ENCODE results near the gene SBF2. TPM values are rescaled to one million over a fixed set of nuclear protein-coding genes. Genes with fewer than 3 reads are reported as not detected.

Gene SBF2
- polyA plus RNA-seq, 4 donors = 10.0 to 50.5 (median 15.1) TPM

- Histone ChIP-seq H3K9me3 (ENCODE audit: control insufficient read depth in 2 of 2, insufficient read depth in 1 of 2, low read depth in 1 of 2, low read length in 1 of 2) (no peaks in the 10 kb centered on the region), H3K27ac (ENCODE audit: low read depth in 1 of 3, low read length in 2 of 3) (no peak overlapping the region), H3K36me3 (ENCODE audit: control insufficient read depth in 3 of 3, insufficient read depth in 2 of 3, low read depth in 1 of 3, low read length in 3 of 3) (peaks cover 0 to 17% (median 0%) of the 10 kb centered on the region in 3 donors), H3K27me3 (ENCODE audit: control insufficient read depth in 3 of 3, insufficient read depth in 3 of 3, low read length in 3 of 3) (no peaks in the 10 kb centered on the region), H3K4me3 (ENCODE audit: low read depth in 1 of 3, low read length in 3 of 3) (no peak overlapping the region), H3K4me1 (ENCODE audit: control insufficient read depth in 3 of 3, insufficient read depth in 2 of 3, low read depth in 1 of 3, low read length in 2 of 3) (no peaks in the 10 kb centered on the region)
- FAIRE-seq (no peak), DNase-seq (no peak)
Observed at GRCh38 chr11:9814108-9814507, 479.9 kb downstream of the SBF2 start.

GRCh38 chr11:9808943-9809342 lies 485.1 kb downstream of the SBF2 start:
- DNase-seq = no peak
- no peak for FAIRE-seq
- H3K36me3 ChIP-seq (ENCODE audit: control insufficient read depth in 3 of 3, insufficient read depth in 2 of 3, low read depth in 1 of 3, low read length in 3 of 3) = peaks cover 0 to 31% (median 0%) of the 10 kb centered on the region in 3 donors
- H3K27me3 ChIP-seq (ENCODE audit: control insufficient read depth in 3 of 3, insufficient read depth in 3 of 3, low read length in 3 of 3) = no peaks in the 10 kb centered on the region
- H3K27ac ChIP-seq (ENCODE audit: low read depth in 1 of 3, low read length in 2 of 3) = no peak overlapping the region
- no peak overlapping the region for H3K4me3 ChIP-seq (ENCODE audit: low read depth in 1 of 3, low read length in 3 of 3)
- no peaks in the 10 kb centered on the region for H3K9me3 ChIP-seq (ENCODE audit: control insufficient read depth in 2 of 2, insufficient read depth in 1 of 2, low read depth in 1 of 2, low read length in 1 of 2)
- 83 to 91% (median 86%) methylated on average over 7 of the region's 7 CpGs for WGBS, 3 donors
- H3K4me1 ChIP-seq (ENCODE audit: control insufficient read depth in 3 of 3, insufficient read depth in 2 of 3, low read depth in 1 of 3, low read length in 2 of 3) = peaks cover 0 to 3% (median 0%) of the 10 kb centered on the region in 3 donors

- DNase-seq (no peak), FAIRE-seq (no peak)
- H3K9me3 ChIP-seq (ENCODE audit: control insufficient read depth in 2 of 2, insufficient read depth in 1 of 2, low read depth in 1 of 2, low read length in 1 of 2) = no peaks in the 10 kb centered on the region
- no peak overlapping the region for H3K4me3 ChIP-seq (ENCODE audit: low read depth in 1 of 3, low read length in 3 of 3)
- H3K27me3 ChIP-seq (ENCODE audit: control insufficient read depth in 3 of 3, insufficient read depth in 3 of 3, low read length in 3 of 3) = no peaks in the 10 kb centered on the region
- H3K27ac ChIP-seq (ENCODE audit: low read depth in 1 of 3, low read length in 2 of 3) = no peak overlapping the region
- H3K4me1 ChIP-seq (ENCODE audit: control insufficient read depth in 3 of 3, insufficient read depth in 2 of 3, low read depth in 1 of 3, low read length in 2 of 3) = peaks cover 0 to 3% (median 0%) of the 10 kb centered on the region in 3 donors
- H3K36me3 ChIP-seq (ENCODE audit: control insufficient read depth in 3 of 3, insufficient read depth in 2 of 3, low read depth in 1 of 3, low read length in 3 of 3) = peaks cover 0 to 27% (median 0%) of the 10 kb centered on the region in 3 donors
- 93 to 99% (median 95%) methylated on average over 4 of the region's 4 CpGs for WGBS, 3 donors
Observed at GRCh38 chr11:9806946-9807687, 486.9 kb downstream of the SBF2 start.

DNA sequence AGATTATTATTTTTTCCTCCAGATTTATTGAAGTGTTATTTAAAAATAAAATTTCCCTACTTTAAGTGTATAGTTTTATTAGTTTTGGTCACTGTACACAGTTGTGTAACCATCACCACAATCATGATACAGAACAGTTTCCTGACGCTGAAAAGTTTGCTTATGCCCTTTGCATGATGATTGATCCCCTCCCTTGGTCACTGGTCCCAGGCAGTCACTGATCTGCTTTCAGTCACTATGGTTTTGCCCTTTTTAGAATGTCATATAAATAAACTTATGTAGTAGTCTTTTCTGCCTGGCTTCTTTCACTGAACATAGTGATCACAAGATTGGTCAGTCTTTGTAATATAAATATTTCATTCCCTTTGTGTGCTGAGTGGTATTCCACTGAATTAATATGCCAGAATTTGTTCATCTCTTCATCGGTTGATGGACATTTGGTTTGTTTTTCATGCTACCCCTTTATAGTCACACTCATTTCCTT lies 489.6 kb downstream of the SBF2 start:
- no peak overlapping the region for H3K4me3 ChIP-seq (ENCODE audit: low read depth in 1 of 3, low read length in 3 of 3)
- no peak for FAIRE-seq
- H3K36me3 ChIP-seq (ENCODE audit: control insufficient read depth in 3 of 3, insufficient read depth in 2 of 3, low read depth in 1 of 3, low read length in 3 of 3) = peaks cover 0 to 17% (median 0%) of the 10 kb centered on the region in 3 donors
- DNase-seq = no peak
- no peaks in the 10 kb centered on the region for H3K9me3 ChIP-seq (ENCODE audit: control insufficient read depth in 2 of 2, insufficient read depth in 1 of 2, low read depth in 1 of 2, low read length in 1 of 2)
- peaks cover 0 to 3% (median 0%) of the 10 kb centered on the region in 3 donors for H3K4me1 ChIP-seq (ENCODE audit: control insufficient read depth in 3 of 3, insufficient read depth in 2 of 3, low read depth in 1 of 3, low read length in 2 of 3)
- H3K27me3 ChIP-seq (ENCODE audit: control insufficient read depth in 3 of 3, insufficient read depth in 3 of 3, low read length in 3 of 3) = no peaks in the 10 kb centered on the region
- no peak overlapping the region for H3K27ac ChIP-seq (ENCODE audit: low read depth in 1 of 3, low read length in 2 of 3)
- 87 to 96% (median 89%) methylated on average over 2 of the region's 2 CpGs for WGBS, 3 donors

GRCh38 chr11:9803685-9804418 lies 490.2 kb downstream of the SBF2 start:
- Histone ChIP-seq H3K36me3 (ENCODE audit: control insufficient read depth in 3 of 3, insufficient read depth in 2 of 3, low read depth in 1 of 3, low read length in 3 of 3) (peaks cover 0 to 20% (median 0%) of the 10 kb centered on the region in 3 donors), H3K27ac (ENCODE audit: low read depth in 1 of 3, low read length in 2 of 3) (no peak overlapping the region), H3K9me3 (ENCODE audit: control insufficient read depth in 2 of 2, insufficient read depth in 1 of 2, low read depth in 1 of 2, low read length in 1 of 2) (no peaks in the 10 kb centered on the region), H3K27me3 (ENCODE audit: control insufficient read depth in 3 of 3, insufficient read depth in 3 of 3, low read length in 3 of 3) (no peaks in the 10 kb centered on the region), H3K4me1 (ENCODE audit: control insufficient read depth in 3 of 3, insufficient read depth in 2 of 3, low read depth in 1 of 3, low read length in 2 of 3) (peaks cover 0 to 3% (median 0%) of the 10 kb centered on the region in 3 donors), H3K4me3 (ENCODE audit: low read depth in 1 of 3, low read length in 3 of 3) (no peak overlapping the region)
- DNase-seq = no peak
- FAIRE-seq = no peak
- 76 to 87% (median 77%) methylated on average over 5 of the region's 5 CpGs for WGBS, 3 donors

DNA sequence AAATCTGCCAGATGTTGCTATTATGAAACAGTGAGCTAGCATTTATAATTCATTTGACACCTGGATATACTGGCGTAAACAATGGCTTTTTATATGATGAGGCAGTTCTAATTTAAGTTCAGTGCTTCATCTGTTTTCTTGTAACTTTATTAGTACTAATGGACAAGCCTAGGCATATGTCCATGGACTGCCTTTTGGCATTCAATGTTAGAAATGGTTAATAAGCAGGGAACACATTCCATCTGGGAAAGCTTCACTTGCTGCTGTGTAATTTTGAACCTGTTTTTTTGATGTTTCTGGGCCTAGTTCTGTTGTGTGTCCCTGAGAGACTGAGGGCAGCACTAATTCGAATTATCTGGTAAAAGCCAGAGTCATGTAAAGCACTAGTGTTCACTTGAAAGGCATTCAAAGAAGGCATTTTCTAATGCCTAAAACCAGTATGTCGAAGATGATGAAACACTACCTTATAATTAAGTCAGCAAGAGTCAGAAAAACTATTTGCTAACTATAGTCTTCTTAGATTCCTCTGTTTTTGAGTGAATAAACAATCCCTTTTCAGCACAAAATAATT lies 491.6 kb downstream of the SBF2 start:
- WGBS, 3 donors = 75 to 90% (median 84%) methylated on average over 3 of the region's 3 CpGs
- Histone ChIP-seq H3K9me3 (ENCODE audit: control insufficient read depth in 2 of 2, insufficient read depth in 1 of 2, low read depth in 1 of 2, low read length in 1 of 2) (no peaks in the 10 kb centered on the region), H3K4me3 (ENCODE audit: low read depth in 1 of 3, low read length in 3 of 3) (no peak overlapping the region), H3K4me1 (ENCODE audit: control insufficient read depth in 3 of 3, insufficient read depth in 2 of 3, low read depth in 1 of 3, low read length in 2 of 3) (peaks cover 0 to 3% (median 0%) of the 10 kb centered on the region in 3 donors), H3K36me3 (ENCODE audit: control insufficient read depth in 3 of 3, insufficient read depth in 2 of 3, low read depth in 1 of 3, low read length in 3 of 3) (peaks cover 0 to 20% (median 0%) of the 10 kb centered on the region in 3 donors), H3K27me3 (ENCODE audit: control insufficient read depth in 3 of 3, insufficient read depth in 3 of 3, low read length in 3 of 3) (no peaks in the 10 kb centered on the region), H3K27ac (ENCODE audit: low read depth in 1 of 3, low read length in 2 of 3) (no peak overlapping the region)
- DNase-seq (no peak), FAIRE-seq (no peak)

DNA sequence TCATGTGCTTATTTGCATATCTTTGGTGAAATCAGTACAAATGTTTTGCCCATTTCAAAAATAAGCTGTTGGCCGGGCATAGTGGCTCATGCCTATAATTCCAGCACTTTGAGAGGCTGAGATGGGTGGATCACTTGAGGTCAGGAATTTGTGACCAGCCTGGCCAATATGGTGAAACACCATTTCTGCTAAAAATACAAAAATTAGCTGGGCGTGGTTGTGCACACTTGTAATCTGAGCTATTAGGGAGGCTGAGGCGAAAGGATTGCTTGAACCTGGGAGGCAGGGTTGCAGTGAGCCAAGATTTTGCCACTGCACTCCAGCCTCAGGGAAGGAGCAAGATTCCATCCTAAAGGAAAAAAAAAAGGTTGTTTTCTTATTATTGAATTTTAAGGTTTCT lies 494.1 kb downstream of the SBF2 start:
- FAIRE-seq = no peak

GRCh38 chr11:9797300-9797699 lies 496.7 kb downstream of the SBF2 start:
- FAIRE-seq (no peak), DNase-seq (no peak)
- Histone ChIP-seq H3K4me1 (ENCODE audit: control insufficient read depth in 3 of 3, insufficient read depth in 2 of 3, low read depth in 1 of 3, low read length in 2 of 3) (no peaks in the 10 kb centered on the region), H3K36me3 (ENCODE audit: control insufficient read depth in 3 of 3, insufficient read depth in 2 of 3, low read depth in 1 of 3, low read length in 3 of 3) (peaks cover 0 to 18% (median 0%) of the 10 kb centered on the region in 3 donors), H3K4me3 (ENCODE audit: low read depth in 1 of 3, low read length in 3 of 3) (no peak overlapping the region), H3K27ac (ENCODE audit: low read depth in 1 of 3, low read length in 2 of 3) (no peak overlapping the region), H3K9me3 (ENCODE audit: control insufficient read depth in 2 of 2, insufficient read depth in 1 of 2, low read depth in 1 of 2, low read length in 1 of 2) (no peaks in the 10 kb centered on the region), H3K27me3 (ENCODE audit: control insufficient read depth in 3 of 3, insufficient read depth in 3 of 3, low read length in 3 of 3) (no peaks in the 10 kb centered on the region)
- WGBS, 3 donors = 95 to 98% (median 95%) methylated on average over 4 of the region's 4 CpGs

More for the DNA sequence above, 494.1 kb downstream of the SBF2 start:
- no peak overlapping the region for H3K27ac ChIP-seq (ENCODE audit: low read depth in 1 of 3, low read length in 2 of 3)
- peaks cover 0 to 13% (median 0%) of the 10 kb centered on the region in 3 donors for H3K36me3 ChIP-seq (ENCODE audit: control insufficient read depth in 3 of 3, insufficient read depth in 2 of 3, low read depth in 1 of 3, low read length in 3 of 3)
- no peaks in the 10 kb centered on the region for H3K9me3 ChIP-seq (ENCODE audit: control insufficient read depth in 2 of 2, insufficient read depth in 1 of 2, low read depth in 1 of 2, low read length in 1 of 2)
- H3K27me3 ChIP-seq (ENCODE audit: control insufficient read depth in 3 of 3, insufficient read depth in 3 of 3, low read length in 3 of 3) = no peaks in the 10 kb centered on the region
- no peak for DNase-seq
- 96 to 98% (median 98%) methylated on average over 3 of the region's 3 CpGs for WGBS, 3 donors
- peaks cover 0 to 3% (median 0%) of the 10 kb centered on the region in 3 donors for H3K4me1 ChIP-seq (ENCODE audit: control insufficient read depth in 3 of 3, insufficient read depth in 2 of 3, low read depth in 1 of 3, low read length in 2 of 3)
- no peak overlapping the region for H3K4me3 ChIP-seq (ENCODE audit: low read depth in 1 of 3, low read length in 3 of 3)

Measured in small intestine (tissue), 7 donors.